Activated B cell treated with CpG ODN at 0.5 μM for 24 hours (primary cell): ENCODE results near the gene FANCC. TPM values are rescaled to one million over a fixed set of nuclear protein-coding genes. Genes with fewer than 3 reads are reported as not detected.

Experiments used
- ATAC-seq: fragments of 200-7000 bp; cut with Tn5 transposase; one replicate; pipeline ENCODE4 v1.10.0; 2021; ENCODE audit warnings: low read depth, mild to moderate bottlenecking, moderate library complexity
- CTCF ChIA-PET: fragments of 350-600 bp; sonication (Branson Sonifier 250); formaldehyde crosslinking; loops from one replicate; lab custom pipeline; 2021; ENCODE audit warnings: antibody characterized with exemption; lab: Charles Lee
- POLR2A ChIA-PET: fragments of 350-600 bp; sonication (Branson Sonifier 250); formaldehyde crosslinking; loops from one replicate; lab custom pipeline; 2021; ENCODE audit warnings: antibody characterized with exemption; lab: Charles Lee
- DNase-seq: peaks from one replicate; pipeline ENCODE4 v3.0.0; 2022
- H3K27ac Mint-ChIP-seq: one replicate; pipeline ENCODE4 v1.8.0; 2020; ENCODE audit warnings: mixed read lengths
- H3K27me3 Mint-ChIP-seq: one replicate; pipeline ENCODE4 v1.8.0; 2021; ENCODE audit warnings: mixed read lengths
- H3K36me3 Mint-ChIP-seq: one replicate; pipeline ENCODE4 v1.8.0; 2021; ENCODE audit warnings: low read depth, mixed read lengths
- H3K4me1 Mint-ChIP-seq: one replicate; pipeline ENCODE4 v1.8.0; 2021; ENCODE audit warnings: mixed read lengths
- H3K4me3 Mint-ChIP-seq: one replicate; pipeline ENCODE4 v1.8.0; 2020; ENCODE audit warnings: mild to moderate bottlenecking, mixed read lengths
- H3K9me3 Mint-ChIP-seq: one replicate; pipeline ENCODE4 v1.8.0; 2020; ENCODE audit warnings: mixed read lengths
- intact Hi-C: fragments of 100-400 bp; cut with micrococcal nuclease; formaldehyde crosslinking; loops from one replicate; pipeline ENCODE4 v1.15.1; 2024
- total RNA-seq: library from RNA; stranded (reverse); gene quantifications from 2 replicates; pipeline ENCODE4 v1.2.3, GENCODE V29; 2022
- TF ChIP-seq, protein P1 (sequence below): fragments of 200-600 bp; IDR thresholded peaks from one replicate; pipeline ENCODE4 v1.8.0; 2022; ENCODE audit warnings: antibody characterized with exemption, mild to moderate bottlenecking

FANCC gene
- total RNA-seq, 1 donor from 2014 or later: 11.4 TPM

DNA sequence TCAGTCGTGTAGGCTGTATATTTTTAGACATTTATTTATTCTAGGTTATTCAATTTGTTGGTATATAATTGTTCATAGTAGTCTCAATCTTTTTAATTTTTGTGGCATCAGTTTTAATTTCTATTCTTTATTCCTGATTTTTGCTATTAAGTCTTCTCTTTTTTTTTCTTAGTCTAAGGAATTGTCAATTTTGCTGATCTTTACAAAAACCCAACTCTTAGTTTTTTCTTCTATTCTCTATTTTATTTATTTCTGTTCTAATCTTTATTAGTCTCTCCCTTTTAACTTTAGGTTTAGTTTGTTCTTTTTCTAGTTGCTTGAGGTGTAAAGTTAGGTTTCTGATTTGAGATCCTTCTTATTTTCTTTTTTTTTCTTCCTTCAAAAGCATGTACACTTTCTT is 152.5 kb downstream of the FANCC start:
- Mint-ChIP-seq H3K9me3 (peaks cover 3% of the 10 kb centered on the region), H3K4me3 (no peak overlapping the region), H3K4me1 (no peaks in the 10 kb centered on the region), H3K36me3 (peaks cover 12% of the 10 kb centered on the region), H3K27ac (no peak overlapping the region), H3K27me3 (no peaks in the 10 kb centered on the region)
- intact Hi-C loops: no loop called here
- DNase-seq (no peak), ATAC-seq (no peak)
- ChIA-PET CTCF (no interaction called here), POLR2A (no interaction called here)
- TF ChIP-seq, protein P1, sequence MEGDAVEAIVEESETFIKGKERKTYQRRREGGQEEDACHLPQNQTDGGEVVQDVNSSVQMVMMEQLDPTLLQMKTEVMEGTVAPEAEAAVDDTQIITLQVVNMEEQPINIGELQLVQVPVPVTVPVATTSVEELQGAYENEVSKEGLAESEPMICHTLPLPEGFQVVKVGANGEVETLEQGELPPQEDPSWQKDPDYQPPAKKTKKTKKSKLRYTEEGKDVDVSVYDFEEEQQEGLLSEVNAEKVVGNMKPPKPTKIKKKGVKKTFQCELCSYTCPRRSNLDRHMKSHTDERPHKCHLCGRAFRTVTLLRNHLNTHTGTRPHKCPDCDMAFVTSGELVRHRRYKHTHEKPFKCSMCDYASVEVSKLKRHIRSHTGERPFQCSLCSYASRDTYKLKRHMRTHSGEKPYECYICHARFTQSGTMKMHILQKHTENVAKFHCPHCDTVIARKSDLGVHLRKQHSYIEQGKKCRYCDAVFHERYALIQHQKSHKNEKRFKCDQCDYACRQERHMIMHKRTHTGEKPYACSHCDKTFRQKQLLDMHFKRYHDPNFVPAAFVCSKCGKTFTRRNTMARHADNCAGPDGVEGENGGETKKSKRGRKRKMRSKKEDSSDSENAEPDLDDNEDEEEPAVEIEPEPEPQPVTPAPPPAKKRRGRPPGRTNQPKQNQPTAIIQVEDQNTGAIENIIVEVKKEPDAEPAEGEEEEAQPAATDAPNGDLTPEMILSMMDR: no peak

DNA sequence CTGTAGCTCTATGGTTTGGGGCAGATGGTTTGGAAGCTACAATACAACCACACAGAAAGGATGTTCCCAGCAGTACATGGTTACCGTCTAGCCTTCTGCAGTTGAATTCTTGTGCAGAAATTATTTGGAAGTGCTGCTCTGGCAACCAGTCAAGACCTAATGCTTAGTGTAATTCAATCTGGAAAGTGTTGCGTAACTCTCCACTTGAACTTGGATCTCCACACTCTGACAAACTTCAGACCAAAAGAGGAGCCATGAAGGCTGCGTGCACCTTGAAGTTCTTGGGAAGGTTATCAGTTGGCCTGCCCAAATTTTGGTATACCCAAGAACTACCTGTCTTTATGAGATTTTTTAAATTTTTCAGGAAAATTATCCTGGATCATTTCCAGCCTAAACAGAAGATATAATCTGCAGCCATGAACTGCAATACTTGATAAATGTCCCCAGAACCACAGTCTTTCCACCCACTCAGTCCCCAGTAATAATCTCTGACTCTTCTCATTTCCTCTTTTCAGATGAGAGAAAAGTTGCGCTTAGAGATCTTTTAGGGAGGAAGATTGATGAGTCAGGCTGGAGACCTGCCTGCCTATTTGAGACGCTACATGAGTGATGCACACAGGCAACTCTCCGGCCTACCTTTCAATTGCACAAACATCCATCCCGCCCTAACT is 159.9 kb downstream of the FANCC start:
- DNase-seq (no peak), ATAC-seq (peak; percentile 62)
- H3K36me3 Mint-ChIP-seq: peaks cover 1% of the 10 kb centered on the region
- peaks cover 2% of the 10 kb centered on the region for H3K9me3 Mint-ChIP-seq
- H3K27ac Mint-ChIP-seq: no peak overlapping the region
- H3K27me3 Mint-ChIP-seq: no peaks in the 10 kb centered on the region
- H3K4me3 Mint-ChIP-seq: no peak overlapping the region
- peaks cover 6% of the 10 kb centered on the region for H3K4me1 Mint-ChIP-seq
- intact Hi-C loops: no loop called here
- ChIA-PET POLR2A (no interaction called here), CTCF (interaction anchor here (1.3 kb wide), 1 partner anchor 10 kb away, joined by 3 read pairs; no protein-coding TSS in a partner anchor)
- TF ChIP-seq, protein P1: no peak

DNA sequence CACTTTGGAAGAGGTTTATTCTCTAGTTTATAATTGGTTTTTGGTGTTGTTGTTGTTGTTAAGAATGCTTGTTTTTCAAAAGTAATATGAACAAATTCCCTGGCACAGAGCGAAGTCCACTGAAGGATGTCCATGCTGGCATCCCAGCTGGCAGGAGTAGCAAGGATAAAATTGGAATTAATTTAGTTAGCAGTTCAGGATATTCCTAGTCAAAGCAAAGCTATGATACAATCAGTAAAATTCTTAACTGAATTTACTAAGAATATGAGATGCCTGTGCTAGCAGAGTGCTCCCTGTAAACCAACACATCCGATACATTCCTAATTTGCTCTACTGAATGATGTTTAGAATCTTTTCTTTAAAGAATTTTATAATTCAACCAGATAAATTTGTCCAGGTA is 161.4 kb downstream of the FANCC start:
- Mint-ChIP-seq H3K27me3 (no peaks in the 10 kb centered on the region), H3K9me3 (peaks cover 2% of the 10 kb centered on the region), H3K36me3 (no peaks in the 10 kb centered on the region), H3K4me3 (no peak overlapping the region), H3K27ac (no peak overlapping the region), H3K4me1 (peaks cover 6% of the 10 kb centered on the region)
- CTCF ChIA-PET: no interaction called here
- DNase-seq: no peak
- TF ChIP-seq, protein P1: no peak
- no peak for ATAC-seq
- POLR2A ChIA-PET: no interaction called here
- intact Hi-C loops: no loop called here

DNA sequence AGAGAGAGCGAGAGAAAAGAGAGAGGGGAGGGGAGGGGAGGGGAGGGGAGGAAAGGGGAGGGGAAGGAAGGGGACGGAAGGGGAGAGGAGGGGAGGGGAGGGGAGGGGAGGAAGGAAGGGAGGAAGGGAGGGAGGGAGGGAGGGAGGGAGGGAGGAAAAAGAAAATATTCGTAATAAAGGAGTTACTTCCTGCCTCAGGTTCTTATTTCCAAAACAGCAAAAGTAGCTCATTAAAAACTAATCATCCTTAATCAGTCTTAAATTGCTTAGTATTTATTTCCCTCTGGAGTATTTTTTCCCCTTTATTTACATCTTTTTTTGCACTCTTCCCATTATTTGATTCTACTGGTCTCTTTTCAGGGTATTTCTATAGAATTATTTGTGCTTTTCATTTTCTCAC is 162.3 kb downstream of the FANCC start:
- H3K4me1 Mint-ChIP-seq: peaks cover 6% of the 10 kb centered on the region
- ChIA-PET POLR2A (interaction anchor here (0.7 kb wide), 1 partner anchor 1056 kb away, joined by 4 read pairs; no protein-coding TSS in a partner anchor), CTCF (interaction anchor here (1.7 kb wide), 1 partner anchor 25 kb away, joined by 4 read pairs; no protein-coding TSS in a partner anchor)
- H3K9me3 Mint-ChIP-seq: no peaks in the 10 kb centered on the region
- H3K27me3 Mint-ChIP-seq: no peaks in the 10 kb centered on the region
- H3K36me3 Mint-ChIP-seq: no peaks in the 10 kb centered on the region
- TF ChIP-seq, protein P1: no peak
- intact Hi-C loops: no loop called here
- no peak overlapping the region for H3K27ac Mint-ChIP-seq
- ATAC-seq (no peak), DNase-seq (no peak)
- no peak overlapping the region for H3K4me3 Mint-ChIP-seq

DNA sequence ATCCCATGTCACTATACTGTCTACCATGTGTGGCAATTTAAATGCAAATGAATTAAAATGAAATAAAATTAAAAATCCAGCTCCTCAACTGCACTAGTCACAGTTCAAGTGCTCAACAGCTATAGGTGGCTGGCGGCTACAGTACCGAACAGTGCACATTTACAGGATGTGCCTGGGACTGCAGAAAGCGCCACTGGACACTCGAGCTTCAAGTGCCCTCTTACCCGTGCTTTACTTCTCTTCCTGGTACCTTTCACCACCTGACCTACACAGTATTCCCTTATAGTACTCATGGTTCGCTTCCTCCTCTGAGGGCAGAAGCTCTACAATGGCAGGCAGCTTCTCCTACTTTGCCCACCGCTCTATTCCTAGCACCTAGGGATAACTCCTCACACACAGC is 166.6 kb downstream of the FANCC start:
- ChIA-PET POLR2A (no interaction called here), CTCF (no interaction called here)
- H3K4me3 Mint-ChIP-seq: no peak overlapping the region
- ATAC-seq (no peak), DNase-seq (no peak)
- no peaks in the 10 kb centered on the region for H3K4me1 Mint-ChIP-seq
- no peaks in the 10 kb centered on the region for H3K9me3 Mint-ChIP-seq
- H3K27ac Mint-ChIP-seq: no peak overlapping the region
- no peaks in the 10 kb centered on the region for H3K27me3 Mint-ChIP-seq
- TF ChIP-seq, protein P1: no peak
- H3K36me3 Mint-ChIP-seq: no peaks in the 10 kb centered on the region
- intact Hi-C loops: no loop called here
